H54 (cell line): ENCODE data around the gene TPM2.
A peak's percentile ranks its signal among the peaks of the same experiment; 100 is the strongest.

ENCODE experiments used
- DNase-seq: peaks from one replicate; pipeline ENCODE4 v3.0.0; 2011; ENCODE audit warnings: low spot score, mixed read lengths; ENCODE audit not compliant: insufficient read length
- FAIRE-seq: peaks from 3 replicates; lab custom pipeline; 2011; peaks lifted over from hg19 to GRCh38; lab: Jason Lieb, UNC
- POLR2A ChIP-seq: IDR thresholded peaks from 2 replicates; pipeline ENCODE4 v1.6.1; 2011; ENCODE audit warnings: low read depth, mild to moderate bottlenecking, low read length

TPM2 gene

GRCh38 chr9:35683323-35683722 lies 6.4 kb downstream of the TPM2 start:
- no peak for DNase-seq
- FAIRE-seq = no peak
- TF ChIP-seq POLR2A = no peak

DNA sequence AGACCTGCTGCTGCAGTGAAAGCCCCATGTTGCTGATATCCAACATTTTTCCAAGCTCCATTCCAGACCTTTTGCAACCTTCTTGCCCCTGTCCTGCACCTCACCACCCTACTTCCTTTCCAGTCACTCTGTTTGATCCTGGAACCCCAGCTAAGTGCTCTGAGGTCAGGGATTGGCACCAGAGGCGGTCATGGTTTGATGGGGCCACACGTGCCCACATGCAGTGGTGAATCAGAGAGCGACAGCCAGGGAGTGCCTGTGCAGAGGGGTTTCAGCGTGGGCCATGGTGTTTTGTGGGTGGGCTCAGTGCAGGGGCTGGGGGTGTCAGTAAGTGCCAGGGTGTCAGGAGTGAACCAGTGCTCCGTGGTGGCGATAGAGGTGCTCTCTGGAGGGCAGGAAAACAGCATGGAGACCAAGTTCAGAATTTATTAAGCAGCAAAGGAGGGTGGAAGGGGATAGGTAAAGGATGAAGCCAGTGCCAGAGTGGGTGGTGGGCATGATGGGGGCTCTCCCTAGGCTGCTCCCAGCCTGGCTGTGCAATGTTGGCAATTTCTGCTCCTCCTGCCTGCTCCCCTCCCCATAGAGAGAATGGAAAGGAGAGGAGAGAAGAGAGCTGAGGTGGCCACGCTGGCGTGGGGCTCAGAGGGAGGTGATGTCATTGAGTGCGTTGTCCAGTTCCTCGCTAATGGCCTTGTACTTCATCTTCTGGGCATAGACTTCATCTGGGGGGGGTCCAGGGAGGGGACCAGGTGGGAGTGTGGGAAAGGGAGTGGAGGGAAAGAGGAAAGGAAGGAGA lies 7.0 kb downstream of the TPM2 start:
- no peak for FAIRE-seq
- no peak for DNase-seq
- TF ChIP-seq POLR2A = no peak

DNA sequence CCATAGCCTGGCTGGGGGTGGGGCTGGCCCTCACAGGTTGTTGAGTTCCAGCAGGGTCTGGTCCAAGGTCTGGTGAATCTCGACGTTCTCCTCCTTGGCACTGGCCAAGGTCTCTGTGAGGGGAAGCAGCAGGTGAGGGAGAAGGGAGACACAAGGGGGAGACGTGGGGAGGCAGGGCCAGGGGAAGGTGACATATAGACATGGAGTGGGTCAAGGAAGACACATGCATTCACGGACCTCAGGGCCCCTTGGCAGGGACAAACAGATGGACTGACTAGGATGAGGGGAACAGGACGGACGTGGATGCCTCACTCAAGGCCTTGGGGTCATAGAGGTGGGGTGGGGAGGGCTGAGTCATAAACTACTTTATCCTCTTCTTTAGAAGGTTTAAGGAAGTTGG lies 7.7 kb downstream of the TPM2 start:
- no peak for FAIRE-seq

DNA sequence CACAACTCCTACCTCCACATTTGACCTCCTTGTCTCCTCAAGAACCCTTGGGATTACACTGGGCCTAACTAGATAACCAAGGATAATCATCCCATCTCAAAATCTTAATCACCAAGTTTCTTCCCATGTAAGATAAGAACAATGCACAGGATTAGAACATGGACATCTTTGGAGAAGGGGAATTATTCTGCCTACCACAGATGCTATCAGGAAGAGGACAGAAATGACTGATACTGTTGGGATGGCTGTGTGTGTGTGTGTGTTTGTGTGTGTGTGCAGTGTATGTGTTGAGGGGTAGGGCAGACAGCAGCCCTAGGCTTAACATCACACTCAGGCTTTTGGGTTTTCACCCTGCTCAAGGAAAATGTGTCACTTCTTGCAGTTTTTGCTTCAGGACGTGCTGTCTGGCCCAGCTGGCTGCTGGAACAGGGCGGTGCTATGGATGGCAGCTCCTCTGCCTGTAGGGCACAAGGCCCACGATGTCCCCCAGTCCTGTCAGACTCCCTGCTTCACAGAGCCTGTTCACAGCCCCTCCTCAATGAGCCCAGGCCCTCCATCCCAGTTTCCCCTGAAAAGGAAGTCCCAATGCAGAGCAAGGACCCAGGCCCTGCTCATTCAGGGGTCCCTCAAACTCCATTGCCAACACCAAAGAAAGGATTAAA lies 8.3 kb downstream of the TPM2 start:
- FAIRE-seq (no peak), DNase-seq (no peak)
- no peak for TF ChIP-seq POLR2A

More for the DNA sequence above, 7.7 kb downstream of the TPM2 start:
- no peak for DNase-seq
- no peak for TF ChIP-seq POLR2A

DNA sequence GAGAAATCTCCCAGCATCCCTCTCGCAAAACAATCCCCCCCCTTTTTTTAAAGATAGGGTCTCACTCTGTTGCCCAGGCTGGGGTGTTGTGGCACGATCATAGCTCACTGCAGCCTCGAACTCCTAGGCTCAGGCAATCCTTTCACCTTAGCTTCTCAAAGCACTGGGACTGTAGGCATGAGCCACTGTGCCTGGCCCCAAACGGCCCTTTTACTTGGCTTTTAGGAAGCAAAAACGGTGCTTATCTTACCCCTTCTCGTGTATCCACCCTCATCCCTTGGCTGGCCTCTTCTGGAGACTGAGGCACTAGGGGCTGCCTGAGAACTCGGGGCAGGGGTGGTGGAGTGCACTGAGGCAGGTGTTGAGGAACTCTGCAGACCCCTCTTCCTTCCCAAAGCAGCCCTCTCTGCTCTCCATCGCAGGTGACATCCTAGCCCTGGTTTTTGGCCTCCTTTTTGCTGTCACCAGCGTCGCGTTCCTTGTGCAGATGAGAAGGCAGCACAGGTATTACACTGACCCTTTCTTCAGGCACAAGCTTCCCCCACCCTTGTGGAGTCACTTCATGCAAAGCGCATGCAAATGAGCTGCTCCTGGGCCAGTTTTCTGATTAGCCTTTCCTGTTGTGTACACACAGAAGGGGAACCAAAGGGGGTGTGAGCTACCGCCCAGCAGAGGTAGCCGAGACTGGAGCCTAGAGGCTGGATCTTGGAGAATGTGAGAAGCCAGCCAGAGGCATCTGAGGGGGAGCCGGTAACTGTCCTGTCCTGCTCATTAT lies 9.2 kb downstream of the TPM2 start:
- TF ChIP-seq POLR2A = no peak
- no peak for DNase-seq
- FAIRE-seq = no peak

GRCh38 chr9:35679766-35680330 lies 9.9 kb downstream of the TPM2 start:
- no peak for DNase-seq
- no peak for TF ChIP-seq POLR2A
- no peak for FAIRE-seq

DNA sequence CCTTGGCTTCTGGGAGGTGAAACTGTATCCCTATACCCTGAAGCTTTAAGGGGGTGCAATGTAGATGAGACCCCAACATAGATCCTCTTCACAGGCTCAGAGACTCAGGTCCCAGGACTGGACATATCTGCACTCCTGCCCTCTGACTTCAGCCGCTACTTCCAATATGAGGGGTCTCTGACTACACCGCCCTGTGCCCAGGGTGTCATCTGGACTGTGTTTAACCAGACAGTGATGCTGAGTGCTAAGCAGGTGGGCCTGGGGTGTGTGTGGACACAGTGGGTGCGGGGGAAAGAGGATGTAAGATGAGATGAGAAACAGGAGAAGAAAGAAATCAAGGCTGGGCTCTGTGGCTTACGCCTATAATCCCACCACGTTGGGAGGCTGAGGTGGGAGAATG lies 10.6 kb downstream of the TPM2 start:
- DNase-seq (no peak), FAIRE-seq (no peak)
- no peak for TF ChIP-seq POLR2A

DNA sequence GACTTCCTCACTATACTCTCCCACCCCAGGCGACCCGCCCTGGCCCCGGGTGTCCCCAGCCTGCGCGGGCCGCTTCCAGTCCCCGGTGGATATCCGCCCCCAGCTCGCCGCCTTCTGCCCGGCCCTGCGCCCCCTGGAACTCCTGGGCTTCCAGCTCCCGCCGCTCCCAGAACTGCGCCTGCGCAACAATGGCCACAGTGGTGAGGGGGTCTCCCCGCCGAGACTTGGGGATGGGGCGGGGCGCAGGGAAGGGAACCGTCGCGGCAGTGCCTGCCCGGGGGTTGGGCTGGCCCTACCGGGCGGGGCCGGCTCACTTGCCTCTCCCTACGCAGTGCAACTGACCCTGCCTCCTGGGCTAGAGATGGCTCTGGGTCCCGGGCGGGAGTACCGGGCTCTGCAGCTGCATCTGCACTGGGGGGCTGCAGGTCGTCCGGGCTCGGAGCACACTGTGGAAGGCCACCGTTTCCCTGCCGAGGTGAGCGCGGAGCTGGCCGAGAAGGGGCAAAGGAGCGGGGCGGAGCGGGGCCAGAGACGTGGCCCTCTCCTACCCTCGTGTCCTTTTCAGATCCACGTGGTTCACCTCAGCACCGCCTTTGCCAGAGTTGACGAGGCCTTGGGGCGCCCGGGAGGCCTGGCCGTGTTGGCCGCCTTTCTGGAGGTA lies 13.9 kb downstream of the TPM2 start:
- FAIRE-seq = no peak
- DNase-seq = no peak
- TF ChIP-seq POLR2A = no peak

DNA sequence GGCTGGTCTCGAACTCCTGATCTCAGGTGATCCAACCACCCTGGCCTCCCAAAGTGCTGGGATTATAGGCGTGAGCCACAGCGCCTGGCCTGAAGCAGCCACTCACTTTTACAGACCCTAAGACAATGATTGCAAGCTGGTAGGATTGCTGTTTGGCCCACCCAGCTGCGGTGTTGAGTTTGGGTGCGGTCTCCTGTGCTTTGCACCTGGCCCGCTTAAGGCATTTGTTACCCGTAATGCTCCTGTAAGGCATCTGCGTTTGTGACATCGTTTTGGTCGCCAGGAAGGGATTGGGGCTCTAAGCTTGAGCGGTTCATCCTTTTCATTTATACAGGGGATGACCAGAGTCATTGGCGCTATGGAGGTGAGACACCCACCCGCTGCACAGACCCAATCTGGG lies 14.5 kb downstream of the TPM2 start:
- no peak for FAIRE-seq
- no peak for DNase-seq
- TF ChIP-seq POLR2A = no peak

- FAIRE-seq (no peak), DNase-seq (no peak)
- no peak for TF ChIP-seq POLR2A
Observed at GRCh38 chr9:35674025-35674361, 15.7 kb downstream of the TPM2 start.

DNA sequence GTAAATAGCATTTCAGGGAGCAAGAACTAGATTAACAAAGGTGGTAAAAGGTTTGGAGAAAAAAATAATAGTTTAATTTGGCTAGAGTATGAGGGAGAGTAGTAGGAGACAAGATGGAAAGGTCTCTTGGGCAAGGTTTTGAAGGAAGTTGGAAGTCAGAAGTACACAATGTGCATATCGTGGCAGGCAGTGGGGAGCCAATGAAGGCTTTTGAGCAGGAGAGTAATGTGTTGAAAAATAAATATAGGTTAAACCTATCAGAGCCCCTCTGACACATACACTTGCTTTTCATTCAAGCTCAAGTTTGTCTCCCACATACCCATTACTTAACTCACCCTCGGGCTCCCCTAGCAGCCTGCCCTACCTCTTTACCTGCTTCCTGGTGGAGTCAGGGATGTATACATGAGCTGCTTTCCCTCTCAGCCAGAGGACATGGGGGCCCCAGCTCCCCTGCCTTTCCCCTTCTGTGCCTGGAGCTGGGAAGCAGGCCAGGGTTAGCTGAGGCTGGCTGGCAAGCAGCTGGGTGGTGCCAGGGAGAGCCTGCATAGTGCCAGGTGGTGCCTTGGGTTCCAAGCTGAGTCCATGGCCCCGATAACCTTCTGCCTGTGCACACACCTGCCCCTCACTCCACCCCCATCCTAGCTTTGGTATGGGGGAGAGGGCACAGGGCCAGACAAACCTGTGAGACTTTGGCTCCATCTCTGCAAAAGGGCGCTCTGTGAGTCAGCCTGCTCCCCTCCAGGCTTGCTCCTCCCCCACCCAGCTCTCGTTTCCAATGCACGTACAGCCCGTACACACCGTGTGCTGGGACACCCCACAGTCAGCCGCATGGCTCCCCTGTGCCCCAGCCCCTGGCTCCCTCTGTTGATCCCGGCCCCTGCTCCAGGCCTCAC lies 16.3 kb downstream of the TPM2 start, which contains the start of gene CA9:
Gene CA9 (plus strand): TSS at position 797 of the 893 bp plus-strand sequence. CDS start 32 bp downstream, at position 829.
- FAIRE-seq (no peak), DNase-seq (no peak)
- TF ChIP-seq POLR2A = no peak

- DNase-seq (peak; percentile 59), FAIRE-seq (peak; percentile 66)
- no peak for TF ChIP-seq POLR2A
Observed at GRCh38 chr9:35669331-35670145, 20.2 kb downstream of the TPM2 start.

- no peak for DNase-seq
- no peak for FAIRE-seq
- TF ChIP-seq POLR2A = no peak
Observed at GRCh38 chr9:35667939-35668338, 21.8 kb downstream of the TPM2 start.
